OCI-LY7 (cell line): ENCODE results near the gene PIP5K1A. TPM values are rescaled to one million over a fixed set of nuclear protein-coding genes. Genes with fewer than 3 reads are reported as not detected.
A peak's percentile ranks its signal among the peaks of the same experiment; 100 is the strongest.

Source experiments
- BruUV-seq: library from RNA; stranded (reverse); fragments of 400-500 nt; replicated peaks from 2 replicates; lab custom pipeline; 2021; lab: Mats Ljungman, UMichigan
- CTCF ChIA-PET: fragments of 300-600 bp; sonication (Branson Sonifier 250); formaldehyde crosslinking; loops from one replicate; lab custom pipeline; 2022; ENCODE audit warnings: antibody characterized with exemption; ENCODE audit not compliant: unreplicated experiment; lab: Charles Lee
- POLR2A ChIA-PET: fragments of 300-600 bp; sonication (Branson Sonifier 250); formaldehyde crosslinking; loops from one replicate; lab custom pipeline; 2022; ENCODE audit warnings: antibody characterized with exemption; lab: Charles Lee
- DNase-seq: peaks from one replicate; pipeline ENCODE4 v3.0.0-alpha.2; 2015; ENCODE audit warnings: low spot score
- H2AFZ ChIP-seq: fragments of 200-600 bp; sonication (generic), shearing (Covaris generic); 2 replicates; pipeline ENCODE4 v1.6.1; 2014; ENCODE audit warnings: mild to moderate bottlenecking, antibody characterized with exemption, low read length, moderate library complexity
- H3K27ac ChIP-seq: fragments of 200-600 bp; sonication (generic); 2 replicates; pipeline ENCODE4 v1.5.1; 2014; ENCODE audit warnings: mixed run types, low read depth, mild to moderate bottlenecking, moderate library complexity, low read length, inconsistent platforms; ENCODE audit not compliant: poor library complexity, severe bottlenecking
- H3K36me3 ChIP-seq: fragments of 200-600 bp; sonication (generic); 2 replicates; pipeline ENCODE4 v1.6.1; 2014; ENCODE audit warnings: mild to moderate bottlenecking, antibody characterized with exemption, low read length, moderate library complexity, mixed read lengths; ENCODE audit not compliant: insufficient read depth
- H3K4me1 ChIP-seq: fragments of 200-600 bp; sonication (generic); 2 replicates; pipeline ENCODE4 v1.5.1; 2014; ENCODE audit warnings: mild to moderate bottlenecking, low read length; ENCODE audit not compliant: insufficient read depth, poor library complexity, severe bottlenecking
- H3K4me2 ChIP-seq: fragments of 200-600 bp; sonication (generic); 2 replicates; pipeline ENCODE4 v1.6.1; 2014; ENCODE audit warnings: mild to moderate bottlenecking, low read length
- H3K4me3 ChIP-seq: fragments of 200-600 bp; sonication (generic); 2 replicates; pipeline ENCODE4 v1.5.1; 2014; ENCODE audit warnings: mild to moderate bottlenecking, low read depth, low read length; ENCODE audit not compliant: poor library complexity, severe bottlenecking
- H3K79me2 ChIP-seq: fragments of 200-600 bp; sonication (generic); 2 replicates; pipeline ENCODE4 v1.6.1; 2016; ENCODE audit warnings: low read depth, mild to moderate bottlenecking, low read length, moderate library complexity, mixed read lengths; ENCODE audit not compliant: insufficient read depth
- H3K9me2 ChIP-seq: fragments of 200-600 bp; sonication (generic); 2 replicates; pipeline ENCODE4 v1.6.1; 2016; ENCODE audit warnings: mild to moderate bottlenecking, low read length, mixed read lengths; ENCODE audit not compliant: insufficient read depth
- H3K9me3 ChIP-seq: fragments of 200-600 bp; sonication (generic); 2 replicates; pipeline ENCODE4 v1.6.1; 2014; ENCODE audit warnings: mild to moderate bottlenecking, mixed run types, low read length, mixed read lengths
- H4K20me1 ChIP-seq: fragments of 200-600 bp; sonication (generic); 2 replicates; pipeline ENCODE4 v1.6.1; 2014; ENCODE audit warnings: mild to moderate bottlenecking, antibody characterized with exemption, low read length, moderate library complexity, mixed read lengths; ENCODE audit not compliant: insufficient read depth
- EZH2phosphoT487 ChIP-seq: fragments of 200-600 bp; sonication (generic); IDR thresholded peaks from 2 replicates; pipeline ENCODE4 v1.6.1; 2018; ENCODE audit warnings: low read depth, borderline replicate concordance, mild to moderate bottlenecking, mixed run types, antibody characterized with exemption, low read length, moderate library complexity, mixed read lengths
- intact Hi-C: fragments of 100-400 bp; cut with micrococcal nuclease; formaldehyde crosslinking; loops from one replicate; pipeline ENCODE4 v1.10.0; 2022; ENCODE audit not compliant: unreplicated experiment
- total RNA-seq, 2 experiments: library from RNA; depleted of rRNA in 1 of 2; stranded (reverse); fragments of >200 nt in 1 of 2; shearing (Covaris generic) in 1 of 2; gene quantifications; 2 replicates each; pipeline ENCODE4 v1.2.3, GENCODE V29; 2014 to 2022
- TF ChIP-seq, protein P1 (sequence below): fragments of 200-600 bp; sonication (generic); conservative IDR thresholded peaks from 2 replicates; pipeline ENCODE4 v1.5.1; 2014; ENCODE audit warnings: mild to moderate bottlenecking, antibody characterized with exemption, low read length, moderate library complexity, mixed read lengths

PIP5K1A gene
- total RNA-seq, 2 experiments from 2014 or later, result 50.5 to 85.3 TPM

DNA sequence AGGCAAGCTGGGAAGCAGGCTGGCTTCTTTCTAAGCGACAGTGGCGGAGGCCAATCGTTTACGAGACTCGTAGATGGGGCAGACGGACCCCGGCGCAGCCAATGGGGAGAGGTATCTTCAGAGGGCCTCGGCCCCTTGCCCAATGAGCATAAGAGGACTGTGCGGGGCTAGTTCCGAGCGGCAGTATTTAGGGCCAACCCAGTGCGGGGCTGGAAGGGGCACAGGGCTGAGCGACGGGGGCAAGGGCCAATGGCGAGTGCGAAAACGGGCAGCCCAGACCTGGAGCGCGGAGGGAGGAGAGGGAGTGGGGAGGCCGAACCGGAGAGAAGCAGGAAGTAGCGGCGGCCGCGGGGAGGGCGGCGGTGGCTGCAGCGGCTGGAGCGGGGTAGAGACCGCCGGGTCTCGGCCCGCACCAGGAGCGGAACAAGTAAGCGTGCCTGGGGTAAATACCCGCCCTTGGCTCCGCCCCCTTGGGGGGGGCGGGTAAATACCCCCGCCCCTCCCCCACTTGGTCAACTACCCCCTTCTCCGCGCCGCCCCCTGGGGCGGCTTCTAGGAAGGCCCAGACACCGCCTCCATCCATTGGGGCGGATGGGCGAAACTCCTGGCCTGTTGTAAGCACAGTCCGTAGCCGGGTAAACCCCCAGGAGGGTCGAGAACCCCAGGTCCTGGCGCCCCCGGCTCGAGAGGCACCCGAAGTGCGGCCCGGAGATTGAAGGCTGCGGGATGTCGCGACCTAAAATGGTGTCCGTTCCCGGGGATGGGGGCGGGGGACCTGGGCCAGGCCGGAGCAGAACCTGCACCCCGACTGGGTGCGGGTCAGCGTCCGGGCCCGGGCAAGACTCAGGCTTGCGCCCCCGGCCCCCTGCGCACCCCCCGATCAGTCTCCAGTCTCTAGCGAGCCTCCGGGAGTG is 83.9 kb downstream of the PIP5K1A start, which contains the start of gene ZNF687:
TSS of gene ZNF687 (plus strand) at position 331 of the 914 bp plus-strand sequence. CDS start 3,993 bp downstream, outside the sequence.
- Histone ChIP-seq H4K20me1 (peaks cover 9% of the 10 kb centered on the region), H3K4me1 (peaks cover 27% of the 10 kb centered on the region), H3K4me2 (peak within 1 kb of the TSS; percentile 88), H3K4me3 (peak within 1 kb of the TSS; percentile 80), H3K9me2 (no peaks in the 10 kb centered on the region), H2AFZ (peak within 1 kb of the TSS; percentile 79), H3K79me2 (peaks cover 19% of the 10 kb centered on the region; the same call in 1 of the 2 replicates), H3K27ac (peak within 1 kb of the TSS; percentile 91), H3K36me3 (peaks cover 16% of the 10 kb centered on the region), H3K9me3 (no peaks in the 10 kb centered on the region)
- CTCF ChIA-PET, result interaction anchor here (0.6 to 0.7 kb wide), 2 partner anchors 19 to 996 kb away, joined by 3 read pairs; no protein-coding TSS in a partner anchor
- peak; percentile 100 for DNase-seq
- POLR2A ChIA-PET, result interaction anchor here (0.6 to 1.7 kb wide), 10 partner anchors 28 to 134 kb away, joined by 3 to 7 read pairs (median 4); partner anchors contain the start of genes PI4KB, PSMD4 and VPS72
- BruUV-seq, result no TSS peak
- intact Hi-C loops, result loop anchor here (1.0 to 5.0 kb wide), 5 partner anchors 28 to 117 kb away; partner anchors contain the start of genes PI4KB, PIP5K1A, PSMB4 and PSMD4
- no peak for TF ChIP-seq EZH2phosphoT487
- TF ChIP-seq, protein P1, sequence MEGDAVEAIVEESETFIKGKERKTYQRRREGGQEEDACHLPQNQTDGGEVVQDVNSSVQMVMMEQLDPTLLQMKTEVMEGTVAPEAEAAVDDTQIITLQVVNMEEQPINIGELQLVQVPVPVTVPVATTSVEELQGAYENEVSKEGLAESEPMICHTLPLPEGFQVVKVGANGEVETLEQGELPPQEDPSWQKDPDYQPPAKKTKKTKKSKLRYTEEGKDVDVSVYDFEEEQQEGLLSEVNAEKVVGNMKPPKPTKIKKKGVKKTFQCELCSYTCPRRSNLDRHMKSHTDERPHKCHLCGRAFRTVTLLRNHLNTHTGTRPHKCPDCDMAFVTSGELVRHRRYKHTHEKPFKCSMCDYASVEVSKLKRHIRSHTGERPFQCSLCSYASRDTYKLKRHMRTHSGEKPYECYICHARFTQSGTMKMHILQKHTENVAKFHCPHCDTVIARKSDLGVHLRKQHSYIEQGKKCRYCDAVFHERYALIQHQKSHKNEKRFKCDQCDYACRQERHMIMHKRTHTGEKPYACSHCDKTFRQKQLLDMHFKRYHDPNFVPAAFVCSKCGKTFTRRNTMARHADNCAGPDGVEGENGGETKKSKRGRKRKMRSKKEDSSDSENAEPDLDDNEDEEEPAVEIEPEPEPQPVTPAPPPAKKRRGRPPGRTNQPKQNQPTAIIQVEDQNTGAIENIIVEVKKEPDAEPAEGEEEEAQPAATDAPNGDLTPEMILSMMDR, result no peak

DNA sequence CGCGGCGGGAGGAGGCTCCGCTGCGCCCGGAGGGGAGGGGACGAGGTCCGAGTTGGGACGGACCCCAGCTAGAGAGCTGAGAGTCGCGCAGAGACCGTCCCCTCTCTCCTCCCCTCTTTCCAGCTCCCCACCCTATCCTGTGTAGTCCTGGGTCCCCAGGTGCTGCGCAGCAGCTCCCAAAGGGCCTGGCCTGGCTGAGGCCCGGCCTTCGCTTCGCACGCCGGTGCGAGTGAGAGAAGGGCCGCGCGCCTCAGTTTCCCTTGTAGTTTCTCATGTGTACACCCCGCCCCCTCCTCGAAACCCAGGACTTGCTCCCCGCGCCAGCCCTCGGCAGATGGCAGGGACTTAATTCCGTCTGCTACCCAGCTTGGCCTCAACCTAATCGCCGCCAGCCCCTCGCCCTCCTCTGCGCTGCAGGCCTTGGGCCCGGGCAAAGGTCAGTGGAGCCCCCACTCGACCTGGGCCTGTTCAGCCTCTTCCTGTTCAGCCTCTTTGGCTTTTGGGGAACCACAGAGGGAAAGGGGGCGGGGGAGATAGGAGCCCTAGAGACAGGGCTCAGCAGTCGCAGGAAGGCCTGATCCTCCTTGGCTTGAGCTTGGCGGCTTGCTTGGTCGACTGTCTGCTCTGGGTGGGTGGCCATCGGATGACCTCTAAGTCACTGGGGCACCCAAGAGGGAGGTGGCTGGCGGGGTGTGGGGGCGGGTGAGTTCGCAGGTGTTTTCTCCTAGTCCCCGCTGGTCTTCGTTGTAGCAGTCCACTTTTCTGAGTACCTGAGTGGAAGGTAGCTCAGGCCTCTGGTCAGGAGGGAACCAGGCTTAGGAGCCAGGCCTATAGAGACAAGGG is 84.8 kb downstream of the PIP5K1A start:
- intact Hi-C loops, result loop anchor here (1.0 to 5.0 kb wide), 3 partner anchors 44 to 85 kb away; partner anchors contain the start of genes PI4KB and PIP5K1A
- Histone ChIP-seq H4K20me1 (peaks cover 9% of the 10 kb centered on the region), H3K4me1 (peaks cover 21% of the 10 kb centered on the region), H3K36me3 (peaks cover 25% of the 10 kb centered on the region), H3K4me2 (peak overlapping the region; percentile 88), H3K9me3 (no peaks in the 10 kb centered on the region), H2AFZ (no peak overlapping the region), H3K4me3 (peak overlapping the region; percentile 80), H3K9me2 (no peaks in the 10 kb centered on the region), H3K79me2 (peaks cover 19% of the 10 kb centered on the region; the same call in 1 of the 2 replicates), H3K27ac (peak overlapping the region; percentile 66)
- ChIA-PET POLR2A (interaction anchor here (0.8 to 0.9 kb wide), 2 partner anchors 44 to 88 kb away, joined by 3 to 5 read pairs; partner anchors contain the start of gene PI4KB), CTCF (interaction anchor here (0.8 kb wide), 1 partner anchor 28 kb away, joined by 4 read pairs; no protein-coding TSS in a partner anchor)
- TF ChIP-seq, protein P1, result no peak
- TF ChIP-seq EZH2phosphoT487, result no peak
- no TSS peak for BruUV-seq
- DNase-seq, result peak; percentile 35
